Measurements from ENCODE around the gene ZNF609.
A peak's percentile ranks its signal among the peaks of the same experiment; 100 is the strongest.

ZNF609 gene

DNA sequence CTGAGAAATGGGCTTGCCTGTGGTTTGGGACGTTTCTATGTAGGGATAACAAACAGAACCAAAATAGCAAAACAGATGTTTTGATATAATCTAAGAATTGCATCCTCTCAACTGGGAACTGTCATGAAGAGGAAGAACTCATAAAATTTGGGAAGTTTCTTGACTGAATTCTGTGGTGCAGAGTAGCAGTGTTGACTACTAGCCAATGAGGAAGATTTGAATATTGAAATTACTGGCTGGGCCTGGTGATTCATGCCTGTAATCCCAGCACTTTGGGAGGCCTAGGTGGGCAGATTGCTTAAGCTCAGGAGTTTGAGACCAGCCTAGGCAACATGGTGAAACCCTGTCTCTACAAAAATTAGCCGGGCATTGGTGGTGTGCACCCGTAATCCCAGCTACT lies 42.2 kb downstream of the ZNF609 start:
- DNase-seq = no peak

DNA sequence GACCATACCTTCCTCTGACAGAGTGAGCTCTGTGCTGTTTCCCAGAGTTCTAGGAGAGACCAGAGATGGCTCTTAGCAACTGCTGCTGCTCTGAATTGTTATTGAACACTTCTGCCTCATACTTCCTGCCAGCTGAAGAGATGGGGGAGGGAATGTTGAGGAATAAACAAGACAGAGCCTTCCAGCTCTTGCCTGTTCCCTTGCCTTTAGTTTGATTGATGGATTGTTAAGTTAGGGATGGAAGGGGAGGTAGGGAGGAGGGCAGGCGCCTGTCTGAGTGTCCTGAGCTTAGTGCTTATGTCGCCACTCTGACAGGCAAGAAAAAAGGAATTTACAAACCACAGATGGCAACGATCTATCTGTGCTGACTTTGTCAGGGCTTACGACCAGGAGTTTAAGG lies 42.8 kb downstream of the ZNF609 start:
- DNase-seq = peak in 23 of 56 donors; percentile 3 to 61 (median 15)

DNA sequence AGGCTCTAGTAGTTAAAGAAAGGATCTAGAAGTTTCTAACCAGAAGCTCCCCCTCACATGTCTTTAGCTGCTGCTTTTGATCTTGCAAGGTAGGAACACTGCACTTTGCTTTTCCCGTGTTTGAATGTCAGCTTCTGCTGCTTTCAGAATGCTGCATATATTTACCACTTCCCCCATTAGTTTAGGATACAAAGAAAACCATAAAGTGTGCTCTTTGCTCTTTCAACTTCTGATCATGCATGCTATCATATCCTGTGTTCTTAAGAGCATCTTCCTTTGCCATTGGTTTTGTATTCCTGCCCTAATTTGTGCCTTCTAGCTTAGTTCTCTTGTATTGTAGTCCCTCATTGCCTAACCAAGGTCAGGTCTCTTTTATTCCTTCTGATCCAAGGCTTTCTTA lies 43.3 kb downstream of the ZNF609 start:
- DNase-seq = no peak

DNA sequence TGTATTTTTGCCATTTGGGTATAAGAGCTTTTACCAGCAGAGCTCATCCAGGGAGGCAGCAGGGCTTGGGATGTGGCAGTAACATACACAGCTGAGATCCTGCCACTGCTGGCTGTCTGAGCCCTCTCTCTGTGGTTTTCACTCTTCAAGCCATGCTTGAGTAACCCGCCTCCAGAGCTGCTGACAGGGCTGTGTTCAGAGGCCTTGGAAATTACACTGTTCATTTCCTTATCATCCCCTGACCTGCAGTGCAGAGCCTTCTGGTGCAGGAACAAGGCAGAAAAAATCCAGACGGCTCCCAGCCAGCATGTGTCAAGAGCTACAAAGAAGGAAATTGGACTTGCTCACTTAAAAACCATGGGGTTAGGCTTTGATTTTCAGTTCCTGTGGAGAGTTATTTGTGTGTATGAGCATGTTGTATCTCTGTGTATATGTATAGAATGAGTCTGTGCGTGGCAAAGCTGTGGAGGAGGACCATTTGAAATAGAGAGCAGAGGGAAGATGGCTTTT lies 47.0 kb downstream of the ZNF609 start:
- peak in 37 of 56 donors; percentile 6 to 72 (median 25) for DNase-seq

DNA sequence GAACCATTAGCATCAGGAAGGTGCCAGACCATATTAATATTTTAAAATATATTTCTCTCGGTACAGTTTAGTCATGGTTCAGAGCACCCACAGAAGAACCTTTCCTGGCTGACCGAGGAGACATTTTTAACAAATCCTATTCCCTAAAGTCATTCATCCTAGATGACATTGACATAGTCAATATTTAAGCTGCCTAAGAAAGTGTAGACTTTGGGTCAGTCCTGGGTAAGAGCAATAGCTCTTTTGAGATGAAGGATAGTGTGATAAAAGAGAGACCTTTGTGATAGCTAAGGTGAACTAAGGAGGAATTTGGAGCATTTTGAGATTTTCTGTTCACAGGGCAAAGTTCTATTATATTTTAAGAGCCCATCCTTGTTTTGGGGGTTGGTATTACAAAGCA lies 47.5 kb downstream of the ZNF609 start:
- no peak for DNase-seq

DNA sequence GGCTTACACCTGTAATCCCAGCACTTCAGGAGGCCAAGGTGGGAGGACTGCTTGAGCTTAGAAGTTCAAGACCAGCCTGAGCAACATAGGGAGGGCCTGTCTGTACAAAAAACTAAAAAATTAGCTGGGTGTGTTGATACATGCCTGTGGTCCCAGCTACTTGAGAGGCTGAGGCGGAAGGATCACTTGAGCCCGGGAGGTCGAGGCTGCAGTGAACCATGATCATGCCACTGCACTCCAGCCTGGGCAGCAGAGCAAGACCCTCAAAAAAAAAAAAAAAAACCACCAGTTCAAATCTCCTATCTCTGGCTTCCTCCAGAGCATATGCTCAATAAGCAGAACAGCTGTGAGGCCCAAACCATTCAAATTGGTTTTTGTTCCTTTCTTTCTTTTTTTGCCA lies 53.4 kb downstream of the ZNF609 start:
- no peak for DNase-seq

DNA sequence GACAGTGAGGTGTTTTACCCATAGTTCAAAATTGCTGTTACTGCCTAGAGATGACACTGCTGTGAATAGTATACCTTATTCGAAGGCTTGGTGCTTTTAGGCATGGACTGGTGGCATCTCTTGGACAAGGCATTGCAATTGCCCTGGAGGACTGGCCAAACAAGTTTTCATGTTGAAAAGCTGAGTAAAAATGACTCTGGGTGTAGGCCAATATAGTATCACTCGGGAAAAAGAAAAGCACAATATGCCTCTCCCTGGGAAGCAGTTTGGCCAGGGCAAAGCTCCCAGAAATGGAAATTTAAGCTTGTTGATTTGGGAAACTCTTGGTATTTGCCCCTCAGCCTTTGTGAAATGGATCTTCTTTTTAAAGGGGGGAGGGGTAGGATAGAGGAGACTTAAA lies 54.8 kb downstream of the ZNF609 start:
- peak in 1 of 56 donors; percentile 14 for DNase-seq

DNA sequence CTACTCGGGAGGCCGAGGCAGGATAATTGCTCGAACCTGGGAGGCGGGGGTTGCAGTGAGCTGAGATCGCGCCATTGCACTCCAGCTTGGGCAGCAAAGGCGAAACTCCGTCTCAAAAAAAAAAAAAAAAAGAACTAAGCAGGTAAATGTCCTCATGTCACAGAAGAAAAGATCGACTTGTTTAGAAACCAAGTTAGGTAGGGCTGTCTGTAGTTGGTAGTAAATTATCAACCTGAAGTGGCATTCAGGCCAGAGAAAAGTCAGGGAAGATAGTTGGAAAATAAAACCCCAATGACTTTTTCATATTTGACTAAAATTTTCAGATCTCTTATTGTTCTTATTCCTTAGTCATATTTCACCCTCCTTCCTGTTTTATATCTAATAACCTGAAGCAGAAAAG lies 55.4 kb downstream of the ZNF609 start:
- no peak for DNase-seq

DNA sequence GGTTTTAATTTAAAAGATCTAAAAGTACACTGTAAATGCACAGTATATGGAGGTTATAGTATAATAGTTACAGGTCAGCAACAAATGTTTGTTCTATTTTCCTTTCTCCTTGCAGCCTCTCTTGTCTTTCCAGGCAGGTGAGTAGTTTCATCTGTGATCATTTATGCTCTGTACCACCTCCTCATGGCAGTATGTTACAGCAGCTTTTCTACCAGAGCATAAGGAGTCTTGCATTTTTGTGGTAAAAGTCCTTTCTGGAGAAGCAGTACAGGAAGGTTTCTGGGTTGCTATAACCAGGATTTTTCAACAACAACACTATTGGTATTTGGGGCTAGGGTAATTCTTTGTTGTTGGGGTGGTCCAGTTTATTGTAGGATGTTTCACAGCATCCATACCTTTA lies 59.5 kb downstream of the ZNF609 start:
- DNase-seq = no peak

DNA sequence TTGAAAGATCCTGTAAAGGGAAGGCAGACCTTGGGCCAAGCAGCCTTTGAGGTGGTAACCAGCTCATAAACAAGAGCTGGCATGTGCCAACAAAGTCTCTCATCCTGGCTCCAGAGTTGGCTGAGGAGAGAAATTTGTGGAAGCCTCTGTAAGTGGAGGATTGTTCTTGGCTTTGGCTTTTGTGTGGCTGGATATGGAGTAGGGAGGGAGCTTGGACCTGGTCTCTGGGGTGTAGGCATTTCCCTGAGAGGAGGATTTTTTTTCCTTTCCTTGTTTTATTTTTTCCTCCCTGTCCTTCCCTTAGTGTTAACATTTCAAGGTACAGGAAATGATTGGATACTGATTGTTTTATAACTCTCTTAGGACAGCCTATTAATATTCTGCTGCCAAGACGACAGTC lies 60.8 kb downstream of the ZNF609 start:
- DNase-seq = peak in 14 of 56 donors; percentile 5 to 39 (median 15)

DNA sequence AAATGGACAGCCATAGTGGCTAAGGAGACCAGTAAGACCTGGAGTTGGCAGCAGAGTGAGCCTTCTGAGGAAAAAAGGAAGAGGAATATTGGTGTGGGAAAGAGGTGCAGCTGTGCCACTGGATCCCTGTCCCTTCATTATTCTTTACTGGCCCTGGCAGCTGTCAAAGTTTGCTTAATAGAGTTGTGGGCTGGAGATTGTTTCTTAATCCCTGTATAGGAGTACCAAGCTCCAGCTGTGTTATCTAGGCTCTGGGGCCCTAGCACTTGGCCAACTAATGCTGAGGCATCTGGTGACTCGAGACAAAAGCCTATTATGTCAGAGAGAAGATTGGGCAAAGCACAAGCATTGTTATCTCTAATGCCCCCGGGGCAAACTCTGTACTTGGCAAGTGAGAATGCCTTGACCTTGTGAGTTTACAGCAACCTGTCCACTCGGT lies 61.4 kb downstream of the ZNF609 start:
- peak in 49 of 56 donors; percentile 8 to 84 (median 58) for DNase-seq

DNA sequence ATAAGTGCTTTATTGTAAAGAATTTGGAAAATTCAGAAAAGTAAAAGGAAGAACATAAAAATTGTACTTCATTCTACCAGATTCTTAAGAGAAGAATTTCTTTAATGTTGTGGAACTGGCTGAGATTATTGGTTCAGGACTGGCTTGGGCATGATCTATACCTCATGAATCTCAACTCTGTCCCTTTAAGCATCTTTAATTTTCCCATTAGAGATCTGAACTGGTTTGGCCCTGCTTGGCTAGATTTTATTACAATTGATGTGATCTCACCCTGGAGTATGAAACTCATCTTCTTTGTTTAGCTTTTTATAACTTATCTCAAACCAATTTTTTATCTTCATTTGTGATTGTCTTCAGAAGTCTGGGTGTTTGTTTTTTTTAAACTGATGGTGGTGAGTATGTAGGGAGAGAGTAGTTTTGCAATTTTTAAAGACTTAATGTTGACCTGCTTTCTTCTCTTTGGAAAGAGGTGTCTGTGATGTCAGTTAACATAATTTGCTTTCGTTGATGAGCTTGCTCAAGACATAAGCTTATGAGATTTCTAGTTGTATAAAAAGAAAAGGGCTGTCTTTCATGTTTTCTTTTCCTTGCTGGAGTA lies 61.9 kb downstream of the ZNF609 start:
- DNase-seq = no peak

DNA sequence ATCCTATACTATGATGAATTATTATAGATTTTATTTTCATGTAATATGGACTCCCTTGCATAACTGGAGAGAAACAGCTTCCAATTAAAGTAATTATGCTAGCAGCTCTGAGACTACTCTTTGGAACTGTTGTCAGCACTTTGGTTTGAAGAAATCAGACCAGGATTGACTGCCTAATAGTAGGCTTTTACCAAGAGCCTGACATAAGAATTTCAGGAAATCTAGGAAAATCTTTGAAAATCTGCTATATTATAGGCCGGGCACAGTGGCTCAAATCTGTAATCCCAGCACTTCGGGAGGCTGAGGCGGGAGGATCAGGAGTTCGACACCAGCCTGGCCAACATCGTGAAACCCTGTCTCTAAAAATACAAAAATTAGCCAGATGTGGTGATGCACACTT lies 62.9 kb downstream of the ZNF609 start:
- no peak for DNase-seq

DNA sequence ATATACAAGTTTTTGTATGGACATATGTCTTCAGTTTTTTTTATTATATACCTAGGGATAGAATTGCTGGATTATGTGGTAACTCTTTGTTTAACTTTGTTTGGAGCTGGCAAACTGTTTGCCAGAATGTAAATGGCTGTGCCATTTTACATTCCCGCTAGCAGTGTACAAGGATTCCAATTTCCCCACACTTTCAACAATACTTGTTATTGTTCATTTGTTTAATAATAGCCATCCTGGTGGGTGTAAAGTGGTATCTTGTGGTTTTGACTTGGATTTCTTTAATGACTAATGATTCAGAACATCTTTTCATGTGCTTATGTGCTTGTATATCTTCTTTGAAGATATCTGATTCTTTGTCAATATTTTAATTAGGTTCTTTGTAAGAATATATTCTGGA lies 64.4 kb downstream of the ZNF609 start:
- no peak for DNase-seq

DNA sequence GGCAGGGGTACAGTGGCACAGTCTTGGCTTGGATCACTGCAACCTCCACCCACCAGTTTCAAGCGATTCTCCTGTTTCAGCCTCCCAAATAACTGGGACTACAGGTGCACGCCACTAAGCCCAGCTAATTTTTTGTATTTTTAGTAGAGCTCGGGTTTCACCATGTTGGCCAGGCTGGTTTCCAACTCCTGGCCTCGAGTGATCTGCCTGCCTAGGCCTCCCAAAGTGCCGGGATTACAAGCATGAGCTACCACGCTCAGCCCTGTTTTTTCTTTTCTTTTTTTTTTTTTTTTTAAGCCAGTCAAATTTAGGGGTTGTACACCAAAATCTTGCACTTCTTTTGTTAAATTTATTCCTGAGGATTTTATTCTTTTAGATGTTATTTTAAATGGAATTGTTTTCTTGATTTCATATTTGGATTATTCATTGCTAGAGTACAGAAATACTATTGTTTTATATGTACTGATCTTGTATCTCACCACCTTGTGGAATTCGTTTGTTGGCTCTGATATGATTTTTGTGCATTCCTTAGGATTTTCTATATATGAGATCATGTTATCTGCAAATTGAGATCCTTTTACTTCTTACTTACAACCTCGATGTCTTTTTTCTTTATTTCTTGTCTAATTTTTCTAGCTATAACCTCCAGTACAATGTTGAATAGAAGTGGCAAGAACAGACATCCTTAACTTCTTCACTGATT lies 65.6 kb downstream of the ZNF609 start:
- no peak for DNase-seq

DNA sequence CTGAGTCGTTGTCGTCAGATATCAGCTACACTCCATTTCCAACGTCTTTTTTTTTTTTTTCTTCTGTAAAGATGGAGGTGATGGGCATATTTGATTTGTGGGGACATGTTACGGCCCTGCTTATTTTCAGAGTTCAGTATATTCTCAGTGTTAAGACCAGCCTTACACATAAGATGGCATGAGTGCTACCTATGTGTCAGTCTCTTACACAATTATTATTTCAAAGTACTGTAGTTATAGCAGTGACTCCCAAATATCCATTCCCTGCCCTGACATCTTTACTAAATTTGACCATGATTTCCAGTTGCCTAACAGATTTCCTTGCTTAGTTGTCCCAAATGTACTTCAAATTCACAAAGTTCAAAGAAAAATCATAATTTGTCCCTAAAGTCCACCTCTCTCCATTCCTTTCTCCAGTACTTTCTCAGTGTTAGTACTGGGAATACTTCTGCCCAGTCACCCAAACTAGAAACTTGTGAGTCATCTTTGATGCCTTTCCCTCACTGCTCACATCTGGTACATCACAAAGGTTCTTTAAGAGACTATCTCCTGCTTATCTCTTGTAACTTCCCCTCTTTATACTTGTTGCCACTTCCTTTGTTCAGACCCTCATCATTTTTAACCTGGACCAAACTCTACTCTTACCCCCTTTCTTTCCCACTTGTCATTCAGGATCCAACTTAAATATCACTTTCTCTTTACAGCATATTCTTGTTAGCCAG lies 67.0 kb downstream of the ZNF609 start:
- no peak for DNase-seq

DNA sequence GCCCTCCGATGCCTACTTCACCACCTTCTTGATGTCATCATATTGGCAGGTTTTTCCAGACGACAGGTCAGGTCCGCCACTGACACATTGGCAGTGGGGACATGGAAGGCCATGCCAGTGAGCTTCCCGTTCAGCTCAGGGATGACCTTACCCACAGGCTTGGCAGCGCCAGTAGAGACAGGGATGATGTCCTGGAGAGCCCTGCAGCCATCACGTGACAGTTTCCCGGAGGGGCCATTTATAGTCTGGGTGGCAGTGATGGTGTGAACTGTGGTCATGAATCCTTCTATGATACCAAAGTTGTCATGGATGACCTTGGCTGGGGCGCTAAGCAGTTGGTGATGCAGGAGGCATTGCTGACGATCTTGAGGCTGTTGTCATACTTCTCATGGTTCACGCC lies 68.5 kb downstream of the ZNF609 start:
- no peak for DNase-seq

DNA sequence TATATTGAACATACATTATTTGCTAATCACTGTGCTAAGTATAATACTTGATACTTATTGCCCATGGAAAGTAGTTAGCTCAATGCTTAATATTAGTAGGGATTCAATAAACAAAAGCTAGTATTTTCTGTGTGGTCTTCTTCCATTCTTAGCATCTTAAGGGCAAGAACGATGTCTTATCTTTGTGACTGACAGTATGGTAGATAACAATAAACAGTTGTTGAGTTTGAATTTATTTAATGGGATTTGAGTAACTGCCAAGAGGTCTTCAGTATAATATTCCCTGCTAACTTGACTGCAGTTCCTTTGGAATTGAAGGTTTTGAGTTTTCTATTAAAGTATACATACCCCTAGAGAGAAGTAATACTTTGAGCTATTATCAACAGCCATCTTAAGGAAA lies 70.1 kb downstream of the ZNF609 start:
- DNase-seq = no peak

DNA sequence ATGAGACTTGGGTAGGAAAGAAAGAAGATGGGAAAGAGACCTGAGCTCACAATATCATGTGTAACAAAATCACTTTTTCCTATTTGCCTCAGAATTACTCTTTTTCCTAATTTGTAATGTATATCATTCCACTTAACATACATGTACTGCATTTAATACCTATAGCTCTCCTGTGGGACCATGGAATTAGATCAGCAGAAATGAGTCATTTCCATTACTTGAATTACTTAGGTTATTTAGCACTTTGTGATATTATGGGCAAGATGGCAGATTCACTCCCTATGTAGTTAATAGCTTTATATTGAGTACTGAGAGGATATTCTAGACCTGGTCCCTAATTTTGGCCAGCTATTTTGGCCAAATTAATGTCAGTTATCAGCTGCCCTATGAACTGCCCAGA lies 70.5 kb downstream of the ZNF609 start:
- no peak for DNase-seq

DNA sequence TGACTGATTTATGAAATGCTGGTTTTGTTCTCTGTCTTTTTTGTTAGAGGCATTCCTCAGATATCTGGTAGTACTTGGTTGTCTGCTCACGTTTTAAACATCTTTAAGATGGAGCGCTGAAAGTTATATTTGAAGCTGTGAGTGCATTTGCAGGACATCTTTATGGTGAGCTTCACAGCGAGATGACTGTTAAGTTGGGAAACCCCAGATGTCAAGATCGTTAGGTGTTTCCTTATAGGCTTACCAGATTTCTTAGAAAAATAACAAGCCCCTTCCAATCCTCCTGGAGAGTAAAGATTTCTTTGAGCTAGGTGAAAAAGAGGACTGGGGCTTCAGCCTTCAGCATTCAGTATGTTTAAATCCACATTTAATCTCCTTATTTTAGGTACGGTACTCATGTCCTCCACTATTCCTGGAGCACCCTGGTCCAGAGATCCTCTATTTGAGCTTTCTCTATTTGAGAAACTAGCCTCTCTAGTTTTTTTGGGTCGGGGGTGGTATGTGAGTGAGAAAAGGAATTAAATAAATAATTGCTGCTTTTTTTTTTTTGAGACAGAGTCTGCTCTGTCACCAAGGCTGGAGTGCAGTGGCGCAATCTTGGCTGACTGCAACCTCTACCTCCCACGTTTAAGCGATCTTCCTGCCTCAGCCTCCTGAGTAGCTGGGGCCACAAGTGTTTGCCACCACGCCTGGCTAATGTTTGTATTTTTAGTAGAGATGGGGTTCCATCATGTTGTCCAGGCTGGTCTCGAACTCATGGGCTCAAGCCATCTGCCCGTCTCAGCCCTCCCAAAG lies 72.3 kb downstream of the ZNF609 start:
- DNase-seq = no peak

DNA sequence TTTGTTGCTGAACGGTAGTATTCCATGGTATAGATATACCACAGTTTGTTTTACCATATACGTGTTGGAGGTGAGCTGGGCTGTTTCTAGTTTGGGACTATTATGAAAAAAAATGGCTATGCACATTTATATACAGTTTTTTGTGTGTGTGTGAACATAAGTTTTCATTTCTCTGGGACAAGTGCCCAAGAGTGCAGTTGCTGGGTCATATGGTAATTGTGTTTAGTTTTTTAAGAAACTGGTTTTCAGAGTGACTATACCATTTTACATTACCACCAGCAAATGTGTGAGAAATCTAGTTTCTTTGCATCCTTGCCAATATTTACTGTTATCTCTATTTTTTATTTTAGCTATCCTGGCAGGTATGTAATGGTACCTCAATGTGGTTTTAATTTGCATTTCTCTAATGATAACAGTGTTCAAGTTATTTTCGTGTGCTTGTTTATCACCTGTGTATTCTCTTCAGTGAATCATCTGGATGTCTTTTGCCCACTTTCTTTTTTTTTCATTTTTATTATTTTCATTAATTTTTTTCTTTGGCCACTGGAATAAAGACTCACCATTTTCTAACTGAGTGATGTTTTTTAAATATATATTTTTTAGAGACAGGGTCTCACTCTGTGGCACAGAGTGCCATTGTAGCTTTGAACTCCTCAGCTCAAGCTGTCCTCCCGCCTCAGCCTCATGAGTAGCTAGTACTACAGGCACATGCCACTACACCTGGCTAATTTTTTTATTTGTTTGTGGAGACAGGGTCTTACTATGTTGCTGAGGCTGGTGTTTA lies 75.3 kb downstream of the ZNF609 start:
- no peak for DNase-seq

Data from nucleus accumbens (tissue), 56 donors.